ENCODE results near the gene SLC39A13. TPM values are rescaled to one million over a fixed set of nuclear protein-coding genes. Genes with fewer than 3 reads are reported as not detected.

The SLC39A13 gene
- total and polyA plus RNA-seq, 2 experiments from 2014 or later = 175 to 189 TPM

GRCh38 chr11:47392546-47393162 is 15.7 kb upstream of the SLC39A13 start:
- in situ Hi-C loops (cut with MboI) = no loop called here

GRCh38 chr11:47393163-47394049 is 15.0 kb upstream of the SLC39A13 start:
- 58 to 62% methylated on average over 18 to 20 of the region's 20 CpGs for WGBS, 2 experiments (ENCODE audit: low coverage in 1 of 2, low lambda C conversion rate in 2 of 2, missing lambda C conversion rate in 2 of 2)
- Histone ChIP-seq H3K4me1 (ENCODE audit: insufficient read depth) (no peaks in the 10 kb centered on the region; the same call in 1 of the 2 replicates), H3F3A (ENCODE audit: insufficient read depth) (no peaks in the 10 kb centered on the region), H3K4me2 (ENCODE audit: unreplicated experiment) (no peak overlapping the region), H4K20me1 (ENCODE audit: insufficient read depth) (no peaks in the 10 kb centered on the region), H3K9me3 (ENCODE audit: low read depth) (no peaks in the 10 kb centered on the region), H3K27ac (no peak overlapping the region), H3K79me2 (ENCODE audit: insufficient read depth) (no peaks in the 10 kb centered on the region), H3K27me3 (replicated peaks; ENCODE audit: insufficient read depth) (no peaks in the 10 kb centered on the region), H3K4me3 (no peak overlapping the region), H3K9me2 (ENCODE audit: insufficient read depth) (no peaks in the 10 kb centered on the region), H3K36me3 (ENCODE audit: low read depth) (no peaks in the 10 kb centered on the region), H3K9ac (peak overlapping the region; percentile 52), H2AFZ (peak overlapping the region; percentile 52)
- DNase-seq = peak; percentile 89
- TF ChIP-seq EZH2 (IDR thresholded peaks at IDR 0.05; ENCODE audit: insufficient read depth, poor library complexity, severe bottlenecking) (no peak), EZH2phosphoT487 (IDR thresholded peaks at IDR 0.05; ENCODE audit: insufficient read depth, low read depth) (no peak)
- in situ Hi-C loops (cut with MboI) = no loop called here

More at GRCh38 chr11:47392546-47393162, 15.7 kb upstream of the SLC39A13 start:
- H3K79me2 ChIP-seq (ENCODE audit: insufficient read depth) = no peaks in the 10 kb centered on the region
- H3K9me3 ChIP-seq (ENCODE audit: low read depth) = no peaks in the 10 kb centered on the region
- H3K4me3 ChIP-seq = no peak overlapping the region
- H2AFZ ChIP-seq = no peak overlapping the region
- no peak overlapping the region for H3K27ac ChIP-seq
- no peaks in the 10 kb centered on the region for H3K27me3 ChIP-seq (replicated peaks; ENCODE audit: insufficient read depth)
- no peak for DNase-seq
- H3K4me1 ChIP-seq (ENCODE audit: insufficient read depth) = no peaks in the 10 kb centered on the region; the same call in 1 of the 2 replicates
- H3K36me3 ChIP-seq (ENCODE audit: low read depth) = no peaks in the 10 kb centered on the region
- H4K20me1 ChIP-seq (ENCODE audit: insufficient read depth) = no peaks in the 10 kb centered on the region
- H3K9ac ChIP-seq = no peak overlapping the region
- no peaks in the 10 kb centered on the region for H3K9me2 ChIP-seq (ENCODE audit: insufficient read depth)
- WGBS, 2 experiments (ENCODE audit: low coverage in 1 of 2, low lambda C conversion rate in 2 of 2, missing lambda C conversion rate in 2 of 2) = 79 to 86% methylated on average over 12 to 14 of the region's 14 CpGs
- H3F3A ChIP-seq (ENCODE audit: insufficient read depth) = no peaks in the 10 kb centered on the region
- TF ChIP-seq EZH2phosphoT487 (IDR thresholded peaks at IDR 0.05; ENCODE audit: insufficient read depth, low read depth) (no peak), EZH2 (IDR thresholded peaks at IDR 0.05; ENCODE audit: insufficient read depth, poor library complexity, severe bottlenecking) (no peak)
- H3K4me2 ChIP-seq (ENCODE audit: unreplicated experiment) = no peak overlapping the region

- Histone ChIP-seq H3K4me3 (no peak overlapping the region), H2AFZ (peak overlapping the region; percentile 52; the same call in 1 of the 2 replicates), H3F3A (ENCODE audit: insufficient read depth) (no peaks in the 10 kb centered on the region), H3K4me2 (ENCODE audit: unreplicated experiment) (no peak overlapping the region), H3K79me2 (ENCODE audit: insufficient read depth) (no peaks in the 10 kb centered on the region), H3K27ac (no peak overlapping the region), H3K9me2 (ENCODE audit: insufficient read depth) (no peaks in the 10 kb centered on the region), H3K36me3 (ENCODE audit: low read depth) (no peaks in the 10 kb centered on the region), H3K27me3 (replicated peaks; ENCODE audit: insufficient read depth) (no peaks in the 10 kb centered on the region), H3K4me1 (ENCODE audit: insufficient read depth) (no peaks in the 10 kb centered on the region; the same call in 1 of the 2 replicates), H3K9me3 (ENCODE audit: low read depth) (no peaks in the 10 kb centered on the region), H4K20me1 (ENCODE audit: insufficient read depth) (no peaks in the 10 kb centered on the region), H3K9ac (no peak overlapping the region; the same call in 1 of the 2 replicates)
- WGBS, 2 experiments (ENCODE audit: low coverage in 1 of 2, low lambda C conversion rate in 2 of 2, missing lambda C conversion rate in 2 of 2) = 98% methylated on average over 9 of the region's 9 CpGs
- TF ChIP-seq EZH2 (IDR thresholded peaks at IDR 0.05; ENCODE audit: insufficient read depth, poor library complexity, severe bottlenecking) (no peak), EZH2phosphoT487 (IDR thresholded peaks at IDR 0.05; ENCODE audit: insufficient read depth, low read depth) (no peak)
- DNase-seq = no peak
- in situ Hi-C loops (cut with MboI) = no loop called here
Measured at GRCh38 chr11:47394050-47394321, 14.4 kb upstream of the SLC39A13 start.

- WGBS, 2 experiments (ENCODE audit: low coverage in 1 of 2, low lambda C conversion rate in 2 of 2, missing lambda C conversion rate in 2 of 2) = 87 to 90% methylated on average over 31 to 39 of the region's 39 CpGs
- Histone ChIP-seq H3K27ac (no peak overlapping the region), H3K27me3 (replicated peaks; ENCODE audit: insufficient read depth) (no peaks in the 10 kb centered on the region), H3K9me2 (ENCODE audit: insufficient read depth) (no peaks in the 10 kb centered on the region), H3K79me2 (ENCODE audit: insufficient read depth) (no peaks in the 10 kb centered on the region), H3F3A (ENCODE audit: insufficient read depth) (no peaks in the 10 kb centered on the region), H3K9ac (no peak overlapping the region), H3K4me2 (ENCODE audit: unreplicated experiment) (no peak overlapping the region), H2AFZ (no peak overlapping the region), H3K4me3 (no peak overlapping the region), H4K20me1 (ENCODE audit: insufficient read depth) (no peaks in the 10 kb centered on the region), H3K4me1 (ENCODE audit: insufficient read depth) (no peaks in the 10 kb centered on the region; the same call in 1 of the 2 replicates), H3K9me3 (ENCODE audit: low read depth) (no peaks in the 10 kb centered on the region), H3K36me3 (ENCODE audit: low read depth) (no peaks in the 10 kb centered on the region)
- DNase-seq = no peak
- in situ Hi-C loops (cut with MboI) = no loop called here
- TF ChIP-seq EZH2phosphoT487 (IDR thresholded peaks at IDR 0.05; ENCODE audit: insufficient read depth, low read depth) (no peak), EZH2 (IDR thresholded peaks at IDR 0.05; ENCODE audit: insufficient read depth, poor library complexity, severe bottlenecking) (no peak)
Measured at GRCh38 chr11:47394322-47395222, 13.8 kb upstream of the SLC39A13 start.

All from GM23248 (cell line).